Measurements from ENCODE around the gene PTPN1.

DNA sequence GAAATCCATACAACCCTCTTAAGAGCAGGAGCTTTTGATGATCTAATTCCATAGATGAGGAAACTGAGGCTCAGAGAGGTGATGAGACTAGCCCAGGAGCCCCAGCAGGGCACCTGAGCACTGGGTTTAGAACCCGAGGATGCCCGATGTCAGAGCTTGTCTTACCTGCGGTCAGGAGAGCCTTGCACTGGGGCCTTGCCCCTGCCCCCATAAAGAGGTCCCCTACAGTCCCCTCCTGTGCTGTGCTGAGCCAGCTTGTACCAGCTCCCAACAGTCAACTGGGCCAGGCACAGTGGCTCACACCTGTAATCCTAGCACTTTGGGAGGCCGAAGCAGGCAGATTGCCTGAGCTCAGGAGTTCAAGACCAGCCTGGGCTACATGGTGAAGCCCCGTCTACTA, 122.5 kb downstream of the PTPN1 start:
- TF ChIP-seq, protein P1, sequence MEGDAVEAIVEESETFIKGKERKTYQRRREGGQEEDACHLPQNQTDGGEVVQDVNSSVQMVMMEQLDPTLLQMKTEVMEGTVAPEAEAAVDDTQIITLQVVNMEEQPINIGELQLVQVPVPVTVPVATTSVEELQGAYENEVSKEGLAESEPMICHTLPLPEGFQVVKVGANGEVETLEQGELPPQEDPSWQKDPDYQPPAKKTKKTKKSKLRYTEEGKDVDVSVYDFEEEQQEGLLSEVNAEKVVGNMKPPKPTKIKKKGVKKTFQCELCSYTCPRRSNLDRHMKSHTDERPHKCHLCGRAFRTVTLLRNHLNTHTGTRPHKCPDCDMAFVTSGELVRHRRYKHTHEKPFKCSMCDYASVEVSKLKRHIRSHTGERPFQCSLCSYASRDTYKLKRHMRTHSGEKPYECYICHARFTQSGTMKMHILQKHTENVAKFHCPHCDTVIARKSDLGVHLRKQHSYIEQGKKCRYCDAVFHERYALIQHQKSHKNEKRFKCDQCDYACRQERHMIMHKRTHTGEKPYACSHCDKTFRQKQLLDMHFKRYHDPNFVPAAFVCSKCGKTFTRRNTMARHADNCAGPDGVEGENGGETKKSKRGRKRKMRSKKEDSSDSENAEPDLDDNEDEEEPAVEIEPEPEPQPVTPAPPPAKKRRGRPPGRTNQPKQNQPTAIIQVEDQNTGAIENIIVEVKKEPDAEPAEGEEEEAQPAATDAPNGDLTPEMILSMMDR (conservative IDR thresholded peaks at IDR 0.05 in 1 of 2, IDR thresholded peaks at IDR 0.05 in 1 of 2; ENCODE audit: low read depth in 1 of 2, low read length in 2 of 2) = no peak
- TF ChIP-seq EZH2 (IDR thresholded peaks at IDR 0.05; ENCODE audit: low read length, missing control alignments) = no peak
